Ishikawa (cell line): ENCODE data around the gene GATAD2B.

Source experiments
- CEBPB ChIP-seq: IDR thresholded peaks from 2 replicates; pipeline ENCODE4 v1.6.1; 2012
- CREB1 ChIP-seq: IDR thresholded peaks from 2 replicates; pipeline ENCODE4 v1.6.1; 2012; ENCODE audit warnings: low read depth
- EGR1 ChIP-seq: IDR thresholded peaks from 2 replicates; pipeline ENCODE4 v1.6.1; 2012
- EP300 ChIP-seq: IDR thresholded peaks from 2 replicates; pipeline ENCODE4 v1.6.1; 2012; ENCODE audit warnings: borderline replicate concordance
- FOXM1 ChIP-seq: IDR thresholded peaks from 2 replicates; pipeline ENCODE4 v1.6.1; 2012; ENCODE audit warnings: low read depth, borderline replicate concordance
- NFIC ChIP-seq: IDR thresholded peaks from 2 replicates; pipeline ENCODE4 v1.6.1; 2012
- RAD21 ChIP-seq: IDR thresholded peaks from 2 replicates; pipeline ENCODE4 v1.6.1; 2012; ENCODE audit warnings: low read depth
- TAF1 ChIP-seq: IDR thresholded peaks from 2 replicates; pipeline ENCODE4 v1.6.1; 2012; ENCODE audit warnings: low read depth, mild to moderate bottlenecking
- TCF12 ChIP-seq: IDR thresholded peaks from 2 replicates; pipeline ENCODE4 v1.6.1; 2012; ENCODE audit warnings: low read depth
- TEAD4 ChIP-seq: IDR thresholded peaks from 2 replicates; pipeline ENCODE4 v1.6.1; 2012
- YY1 ChIP-seq: IDR thresholded peaks from 2 replicates; pipeline ENCODE4 v1.6.1; 2012; ENCODE audit warnings: low read depth
- ZBTB7A ChIP-seq: IDR thresholded peaks from 2 replicates; pipeline ENCODE4 v1.6.1; 2012; ENCODE audit warnings: low read depth
- TF ChIP-seq, protein P1 (sequence below): IDR thresholded peaks from 2 replicates; pipeline ENCODE4 v1.6.1; 2012; ENCODE audit warnings: low read depth, mild to moderate bottlenecking
- TF ChIP-seq, protein P2 (sequence below): IDR thresholded peaks from 2 replicates; pipeline ENCODE4 v1.6.1; 2012
- TF ChIP-seq, protein P3 (sequence below): IDR thresholded peaks from 2 replicates; pipeline ENCODE4 v1.6.1; 2012

The GATAD2B gene

DNA sequence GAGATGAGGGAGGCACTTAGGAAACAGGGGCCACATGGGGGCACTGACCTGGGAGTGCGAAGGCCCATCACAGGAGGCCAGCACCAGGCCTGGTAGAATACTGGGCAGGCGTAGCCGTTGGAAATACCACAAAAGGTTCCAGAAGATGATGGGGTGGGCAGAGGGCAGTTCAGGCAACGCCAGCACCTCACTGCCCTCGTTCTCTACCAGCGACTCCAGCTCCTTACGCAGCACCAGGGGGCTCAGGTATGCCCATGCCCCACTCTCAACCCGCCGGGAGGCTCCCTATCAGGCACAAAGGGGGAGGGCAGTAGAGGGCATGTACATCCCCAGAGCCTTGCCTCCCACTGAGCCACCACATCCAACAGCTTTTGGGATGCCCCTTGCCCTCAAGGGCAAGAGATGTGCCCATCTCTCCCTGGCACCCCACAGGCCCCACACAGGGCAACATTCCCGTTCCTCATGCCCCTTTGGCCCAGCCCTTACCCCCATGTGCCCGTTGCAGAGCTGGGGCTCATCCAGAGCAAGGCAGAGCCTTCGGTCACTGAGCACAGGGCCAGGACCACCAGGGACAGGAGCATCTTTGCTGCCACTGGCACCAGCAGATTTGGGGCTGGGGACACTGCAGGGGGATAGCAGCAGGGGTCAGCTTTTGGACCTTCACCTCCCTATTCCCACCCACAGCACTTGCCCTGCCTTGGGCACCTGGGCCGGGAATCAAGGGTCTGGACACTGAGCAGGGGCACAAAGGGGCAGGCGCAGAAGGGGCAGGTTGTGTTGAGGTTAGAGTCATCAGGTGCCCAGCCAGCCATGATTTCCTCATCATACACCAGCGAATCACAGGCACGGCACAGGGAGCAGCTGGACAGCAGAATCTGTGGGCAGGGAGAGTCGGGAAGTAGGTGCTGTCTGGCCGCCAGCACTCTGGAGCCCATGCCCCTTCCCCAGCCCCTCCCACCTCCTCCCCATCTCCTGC, 9.7 kb upstream of the GATAD2B start:
- TF ChIP-seq, protein P1, sequence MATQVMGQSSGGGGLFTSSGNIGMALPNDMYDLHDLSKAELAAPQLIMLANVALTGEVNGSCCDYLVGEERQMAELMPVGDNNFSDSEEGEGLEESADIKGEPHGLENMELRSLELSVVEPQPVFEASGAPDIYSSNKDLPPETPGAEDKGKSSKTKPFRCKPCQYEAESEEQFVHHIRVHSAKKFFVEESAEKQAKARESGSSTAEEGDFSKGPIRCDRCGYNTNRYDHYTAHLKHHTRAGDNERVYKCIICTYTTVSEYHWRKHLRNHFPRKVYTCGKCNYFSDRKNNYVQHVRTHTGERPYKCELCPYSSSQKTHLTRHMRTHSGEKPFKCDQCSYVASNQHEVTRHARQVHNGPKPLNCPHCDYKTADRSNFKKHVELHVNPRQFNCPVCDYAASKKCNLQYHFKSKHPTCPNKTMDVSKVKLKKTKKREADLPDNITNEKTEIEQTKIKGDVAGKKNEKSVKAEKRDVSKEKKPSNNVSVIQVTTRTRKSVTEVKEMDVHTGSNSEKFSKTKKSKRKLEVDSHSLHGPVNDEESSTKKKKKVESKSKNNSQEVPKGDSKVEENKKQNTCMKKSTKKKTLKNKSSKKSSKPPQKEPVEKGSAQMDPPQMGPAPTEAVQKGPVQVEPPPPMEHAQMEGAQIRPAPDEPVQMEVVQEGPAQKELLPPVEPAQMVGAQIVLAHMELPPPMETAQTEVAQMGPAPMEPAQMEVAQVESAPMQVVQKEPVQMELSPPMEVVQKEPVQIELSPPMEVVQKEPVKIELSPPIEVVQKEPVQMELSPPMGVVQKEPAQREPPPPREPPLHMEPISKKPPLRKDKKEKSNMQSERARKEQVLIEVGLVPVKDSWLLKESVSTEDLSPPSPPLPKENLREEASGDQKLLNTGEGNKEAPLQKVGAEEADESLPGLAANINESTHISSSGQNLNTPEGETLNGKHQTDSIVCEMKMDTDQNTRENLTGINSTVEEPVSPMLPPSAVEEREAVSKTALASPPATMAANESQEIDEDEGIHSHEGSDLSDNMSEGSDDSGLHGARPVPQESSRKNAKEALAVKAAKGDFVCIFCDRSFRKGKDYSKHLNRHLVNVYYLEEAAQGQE = no peak
- no peak for TF ChIP-seq FOXM1
- TF ChIP-seq CREB1 = no peak
- TF ChIP-seq TEAD4 = no peak
- no peak for TF ChIP-seq RAD21
- no peak for TF ChIP-seq EP300
- no peak for TF ChIP-seq EGR1
- TF ChIP-seq, protein P2, sequence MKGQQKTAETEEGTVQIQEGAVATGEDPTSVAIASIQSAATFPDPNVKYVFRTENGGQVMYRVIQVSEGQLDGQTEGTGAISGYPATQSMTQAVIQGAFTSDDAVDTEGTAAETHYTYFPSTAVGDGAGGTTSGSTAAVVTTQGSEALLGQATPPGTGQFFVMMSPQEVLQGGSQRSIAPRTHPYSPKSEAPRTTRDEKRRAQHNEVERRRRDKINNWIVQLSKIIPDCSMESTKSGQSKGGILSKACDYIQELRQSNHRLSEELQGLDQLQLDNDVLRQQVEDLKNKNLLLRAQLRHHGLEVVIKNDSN = no peak
- TF ChIP-seq TCF12 = no peak
- TF ChIP-seq ZBTB7A = no peak
- no peak for TF ChIP-seq NFIC
- no peak for TF ChIP-seq YY1
- TF ChIP-seq CEBPB = no peak
- TF ChIP-seq TAF1 = no peak

DNA sequence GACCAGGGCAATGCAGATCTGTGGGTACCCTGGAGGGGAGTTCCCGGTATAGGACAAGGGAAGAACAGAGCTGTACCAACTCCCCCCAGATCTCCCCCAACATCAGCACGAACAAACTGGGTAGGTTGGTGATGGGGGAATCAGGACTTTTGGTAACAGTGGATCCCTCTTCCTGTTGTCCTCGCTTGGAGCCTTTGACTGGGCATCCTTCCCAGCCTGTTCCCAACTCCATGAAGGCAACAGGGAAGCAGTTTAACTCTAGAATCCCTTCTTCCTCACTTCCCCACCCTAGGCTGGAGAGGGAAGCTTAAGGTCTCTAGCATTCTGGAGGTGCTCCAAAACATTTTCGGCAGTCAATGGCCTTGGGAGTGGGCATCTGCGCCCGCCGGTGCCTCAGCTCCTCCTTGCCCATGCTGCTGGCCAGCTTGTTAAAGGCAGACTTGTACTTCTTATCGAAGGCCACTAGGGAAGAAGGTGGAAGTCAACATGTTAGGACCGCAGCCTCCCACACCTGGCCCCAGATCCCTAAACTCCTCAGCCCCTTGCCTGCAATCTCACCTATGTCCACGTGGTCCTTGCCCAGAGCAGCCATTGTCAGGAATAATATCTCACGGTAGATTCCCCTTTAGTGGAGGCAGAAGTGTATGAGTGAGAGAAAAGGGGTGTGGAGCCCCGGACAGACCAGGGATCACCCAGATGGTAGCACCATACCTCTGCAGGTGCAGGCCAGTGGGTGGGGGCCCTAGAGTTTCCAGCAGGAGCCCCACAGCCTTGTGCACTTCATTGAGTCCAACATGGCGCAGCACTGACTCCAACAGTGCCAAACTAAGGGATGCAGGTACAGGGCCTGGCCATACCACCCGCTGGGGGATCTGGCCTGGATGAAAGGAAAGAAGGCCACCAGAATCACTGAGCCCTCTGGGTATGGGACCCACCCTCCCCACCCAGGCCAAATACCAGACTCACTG, 7.5 kb upstream of the GATAD2B start:
- TF ChIP-seq, protein P2 = no peak
- TF ChIP-seq CREB1 (no peak), FOXM1 (no peak), EP300 (no peak), ZBTB7A (no peak), YY1 (no peak), NFIC (no peak), EGR1 (no peak), RAD21 (no peak), TCF12 (no peak), TAF1 (no peak), TEAD4 (no peak)
- TF ChIP-seq, protein P3, sequence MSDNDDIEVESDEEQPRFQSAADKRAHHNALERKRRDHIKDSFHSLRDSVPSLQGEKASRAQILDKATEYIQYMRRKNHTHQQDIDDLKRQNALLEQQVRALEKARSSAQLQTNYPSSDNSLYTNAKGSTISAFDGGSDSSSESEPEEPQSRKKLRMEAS = no peak
- TF ChIP-seq, protein P1 = no peak

DNA sequence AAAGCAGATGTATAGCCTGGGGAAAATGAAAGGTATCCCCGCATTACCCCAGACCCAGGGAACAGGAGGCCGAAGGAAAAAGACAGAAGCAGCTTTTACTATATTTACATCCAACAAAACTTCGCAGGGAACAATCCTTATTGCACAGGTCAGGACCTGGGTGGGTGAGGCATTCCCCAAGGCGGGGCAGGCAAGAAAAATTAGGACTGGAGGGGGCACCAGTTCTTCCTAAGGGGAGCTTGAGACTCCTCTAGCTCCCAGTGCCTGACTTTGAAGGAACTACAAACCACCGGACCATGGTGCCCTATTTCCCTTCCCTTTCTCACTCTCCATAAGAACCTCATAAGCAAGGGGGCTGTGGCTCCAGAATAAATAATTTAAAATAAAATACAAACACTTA, 6.7 kb upstream of the GATAD2B start:
- TF ChIP-seq RAD21 = no peak
- TF ChIP-seq TAF1 = no peak
- no peak for TF ChIP-seq CEBPB
- TF ChIP-seq FOXM1 = no peak
- TF ChIP-seq TCF12 = no peak
- TF ChIP-seq NFIC = no peak
- no peak for TF ChIP-seq EP300
- TF ChIP-seq, protein P1 = no peak
- TF ChIP-seq, protein P2 = no peak
